ENCODE measurements around the gene MSRB1.
"Not testable (repeated sequence)": the region's sequence is repeated elsewhere in the genome, so short reads cannot be mapped to it uniquely, and the experiment has no call there.

The MSRB1 gene

GRCh38 chr16:1902547-1903219, 40.3 kb downstream of the MSRB1 start:
- TF ChIP-seq CTCF (IDR thresholded peaks at IDR 0.05; ENCODE audit: low read depth, low read length), result no peak
- no peak overlapping the region for H3K4me3 ChIP-seq (ENCODE audit: low read depth, low read length)

- no peak for TF ChIP-seq CTCF (IDR thresholded peaks at IDR 0.05; ENCODE audit: low read depth, low read length)
- no peak overlapping the region for H3K4me3 ChIP-seq (ENCODE audit: low read depth, low read length)
Observed at GRCh38 chr16:1900452-1900774, 42.6 kb downstream of the MSRB1 start.

GRCh38 chr16:1899641-1900451, 43.2 kb downstream of the MSRB1 start:
- no peak overlapping the region for H3K4me3 ChIP-seq (ENCODE audit: low read depth, low read length)
- no peak for TF ChIP-seq CTCF (IDR thresholded peaks at IDR 0.05; ENCODE audit: low read depth, low read length)

- H3K4me3 ChIP-seq (ENCODE audit: low read depth, low read length), result not testable (repeated sequence)
Observed at GRCh38 chr16:1897692-1898091, 45.3 kb downstream of the MSRB1 start.

GRCh38 chr16:1895949-1896675, 46.9 kb downstream of the MSRB1 start:
- no peak overlapping the region for H3K4me3 ChIP-seq (ENCODE audit: low read depth, low read length)
- no peak for TF ChIP-seq CTCF (IDR thresholded peaks at IDR 0.05; ENCODE audit: low read depth, low read length)

- no peak overlapping the region for H3K4me3 ChIP-seq (ENCODE audit: low read depth, low read length)
- no peak for TF ChIP-seq CTCF (IDR thresholded peaks at IDR 0.05; ENCODE audit: low read depth, low read length)
Observed at GRCh38 chr16:1895068-1895467, 47.9 kb downstream of the MSRB1 start.

- TF ChIP-seq CTCF (IDR thresholded peaks at IDR 0.05; ENCODE audit: low read depth, low read length), result no peak
- no peak overlapping the region for H3K4me3 ChIP-seq (ENCODE audit: low read depth, low read length)
Observed at GRCh38 chr16:1890708-1891050, 52.3 kb downstream of the MSRB1 start.
